Measurements from ENCODE around the gene RASL10A. TPM values are rescaled to one million over a fixed set of nuclear protein-coding genes. Genes with fewer than 3 reads are reported as not detected.
A peak's percentile ranks its signal among the peaks of the same experiment; 100 is the strongest.

The RASL10A gene
- total RNA-seq, 2 experiments from 2014 or later: 0.58 TPM; not detected in 1

GRCh38 chr22:29284196-29284595, 31.3 kb downstream of the RASL10A start:
- H3K9me3 Mint-ChIP-seq: no peaks in the 10 kb centered on the region
- no peak for DNase-seq
- H3K4me1 Mint-ChIP-seq: peaks cover 20% of the 10 kb centered on the region
- no peak overlapping the region for H3K27ac Mint-ChIP-seq
- no peaks in the 10 kb centered on the region for H3K27me3 Mint-ChIP-seq
- peaks cover 53% of the 10 kb centered on the region for H3K36me3 Mint-ChIP-seq
- no peak overlapping the region for H3K4me3 Mint-ChIP-seq

GRCh38 chr22:29277927-29278326, 37.6 kb downstream of the RASL10A start:
- H3K4me3 Mint-ChIP-seq: no peak overlapping the region
- no peak for DNase-seq
- H3K27me3 Mint-ChIP-seq: no peaks in the 10 kb centered on the region
- peaks cover 38% of the 10 kb centered on the region for H3K4me1 Mint-ChIP-seq
- no peaks in the 10 kb centered on the region for H3K9me3 Mint-ChIP-seq
- H3K27ac Mint-ChIP-seq: peak overlapping the region; percentile 30
- peaks cover 69% of the 10 kb centered on the region for H3K36me3 Mint-ChIP-seq

GRCh38 chr22:29275819-29276565, 39.5 kb downstream of the RASL10A start:
- no peaks in the 10 kb centered on the region for H3K27me3 Mint-ChIP-seq
- H3K36me3 Mint-ChIP-seq: peaks cover 70% of the 10 kb centered on the region
- H3K27ac Mint-ChIP-seq: peak overlapping the region; percentile 1
- no peaks in the 10 kb centered on the region for H3K9me3 Mint-ChIP-seq
- no peak overlapping the region for H3K4me3 Mint-ChIP-seq
- no peak for DNase-seq
- H3K4me1 Mint-ChIP-seq: peaks cover 58% of the 10 kb centered on the region

GRCh38 chr22:29275167-29275566, 40.3 kb downstream of the RASL10A start:
- no peak for DNase-seq
- H3K27ac Mint-ChIP-seq: no peak overlapping the region
- peaks cover 74% of the 10 kb centered on the region for H3K36me3 Mint-ChIP-seq
- no peak overlapping the region for H3K4me3 Mint-ChIP-seq
- peaks cover 66% of the 10 kb centered on the region for H3K4me1 Mint-ChIP-seq
- H3K9me3 Mint-ChIP-seq: no peaks in the 10 kb centered on the region
- no peaks in the 10 kb centered on the region for H3K27me3 Mint-ChIP-seq

- no peak overlapping the region for H3K4me3 Mint-ChIP-seq
- H3K4me1 Mint-ChIP-seq: peaks cover 70% of the 10 kb centered on the region
- no peaks in the 10 kb centered on the region for H3K9me3 Mint-ChIP-seq
- no peak for DNase-seq
- peaks cover 5% of the 10 kb centered on the region for H3K27me3 Mint-ChIP-seq
- H3K27ac Mint-ChIP-seq: no peak overlapping the region
- H3K36me3 Mint-ChIP-seq: peaks cover 74% of the 10 kb centered on the region
These were observed 42.9 kb downstream of the RASL10A start for GRCh38 chr22:29272624-29273023.

- Mint-ChIP-seq H3K9me3 (no peaks in the 10 kb centered on the region), H3K36me3 (peaks cover 70% of the 10 kb centered on the region), H3K27me3 (peaks cover 5% of the 10 kb centered on the region), H3K4me1 (peaks cover 68% of the 10 kb centered on the region), H3K4me3 (peak overlapping the region; percentile 95), H3K27ac (peak overlapping the region; percentile 100)
- DNase-seq: no peak
These were observed 44.8 kb downstream of the RASL10A start for GRCh38 chr22:29270475-29271271.

GRCh38 chr22:29269731-29270474, 45.6 kb downstream of the RASL10A start:
- H3K27ac Mint-ChIP-seq: peak overlapping the region; percentile 100
- peaks cover 62% of the 10 kb centered on the region for H3K4me1 Mint-ChIP-seq

GRCh38 chr22:29269230-29269604, 46.3 kb downstream of the RASL10A start:
- peak overlapping the region; percentile 100 for H3K27ac Mint-ChIP-seq
- no peak for DNase-seq
- peaks cover 57% of the 10 kb centered on the region for H3K4me1 Mint-ChIP-seq
- H3K4me3 Mint-ChIP-seq: peak overlapping the region; percentile 95
- peaks cover 5% of the 10 kb centered on the region for H3K27me3 Mint-ChIP-seq
- no peaks in the 10 kb centered on the region for H3K9me3 Mint-ChIP-seq
- H3K36me3 Mint-ChIP-seq: peaks cover 59% of the 10 kb centered on the region

More at GRCh38 chr22:29269731-29270474, 45.6 kb downstream of the RASL10A start:
- no peak for DNase-seq
- no peaks in the 10 kb centered on the region for H3K9me3 Mint-ChIP-seq
- peaks cover 64% of the 10 kb centered on the region for H3K36me3 Mint-ChIP-seq
- H3K4me3 Mint-ChIP-seq: peak overlapping the region; percentile 95
- peaks cover 5% of the 10 kb centered on the region for H3K27me3 Mint-ChIP-seq

GRCh38 chr22:29268511-29269229, 46.8 kb downstream of the RASL10A start:
- Mint-ChIP-seq H3K4me1 (peaks cover 52% of the 10 kb centered on the region), H3K4me3 (peak overlapping the region; percentile 95), H3K27ac (peak overlapping the region; percentile 100), H3K27me3 (peaks cover 5% of the 10 kb centered on the region), H3K9me3 (no peaks in the 10 kb centered on the region), H3K36me3 (peaks cover 55% of the 10 kb centered on the region)
- DNase-seq: peak; percentile 47

GRCh38 chr22:29267858-29268510, 47.5 kb downstream of the RASL10A start, which contains the start of the genes EWSR1 and RHBDD3:
Gene EWSR1 (plus strand): TSS chr22:29268268. CDS start chr22:29268337, 69 bp downstream.
Gene RHBDD3 (minus strand): TSS chr22:29267981. CDS start chr22:29265626, 2,355 bp downstream.
- DNase-seq: peak; percentile 95
- H3K27ac Mint-ChIP-seq: peak within 1 kb of the TSS; percentile 100
- H3K9me3 Mint-ChIP-seq: no peaks in the 10 kb centered on the region
- peaks cover 5% of the 10 kb centered on the region for H3K27me3 Mint-ChIP-seq
- peaks cover 49% of the 10 kb centered on the region for H3K36me3 Mint-ChIP-seq
- peak within 1 kb of the TSS; percentile 95 for H3K4me3 Mint-ChIP-seq
- H3K4me1 Mint-ChIP-seq: peaks cover 45% of the 10 kb centered on the region

GRCh38 chr22:29267462-29267857, 48.0 kb downstream of the RASL10A start:
- Mint-ChIP-seq H3K4me1 (peaks cover 40% of the 10 kb centered on the region), H3K36me3 (peaks cover 49% of the 10 kb centered on the region), H3K27ac (peak overlapping the region; percentile 100), H3K27me3 (peaks cover 5% of the 10 kb centered on the region), H3K4me3 (peak overlapping the region; percentile 95), H3K9me3 (no peaks in the 10 kb centered on the region)
- no peak for DNase-seq

GRCh38 chr22:29266564-29267461, 48.7 kb downstream of the RASL10A start:
- H3K36me3 Mint-ChIP-seq: peaks cover 44% of the 10 kb centered on the region
- H3K27ac Mint-ChIP-seq: peak overlapping the region; percentile 100
- H3K4me3 Mint-ChIP-seq: peak overlapping the region; percentile 95
- H3K27me3 Mint-ChIP-seq: peaks cover 5% of the 10 kb centered on the region
- no peak for DNase-seq
- peaks cover 33% of the 10 kb centered on the region for H3K4me1 Mint-ChIP-seq
- H3K9me3 Mint-ChIP-seq: no peaks in the 10 kb centered on the region

GRCh38 chr22:29265929-29266328, 49.6 kb downstream of the RASL10A start:
- no peak overlapping the region for H3K27ac Mint-ChIP-seq
- H3K27me3 Mint-ChIP-seq: peaks cover 5% of the 10 kb centered on the region

More at GRCh38 chr22:29265929-29266328, 49.6 kb downstream of the RASL10A start:
- H3K4me3 Mint-ChIP-seq: peak overlapping the region; percentile 95
- no peak for DNase-seq
- H3K36me3 Mint-ChIP-seq: peaks cover 39% of the 10 kb centered on the region
- no peaks in the 10 kb centered on the region for H3K9me3 Mint-ChIP-seq
- H3K4me1 Mint-ChIP-seq: peaks cover 25% of the 10 kb centered on the region

Measured in activated naive CD8-positive, alpha-beta T cell treated with anti-CD3 and anti-CD28 coated beads for 36 hours (primary cell).